DOHH2 (cell line): ENCODE results near the gene TCOF1.

ENCODE experiments used
- H3F3A ChIP-seq: fragments of 200-600 bp; sonication (generic), shearing (Covaris generic); 2 replicates; pipeline ENCODE4 v1.6.0; 2016; ENCODE audit warnings: antibody characterized with exemption, mild to moderate bottlenecking; ENCODE audit not compliant: control insufficient read depth, insufficient read depth
- H3K27ac ChIP-seq: fragments of 200-600 bp; sonication (generic); 2 replicates; pipeline ENCODE4 v1.5.1; 2014; ENCODE audit warnings: low read depth, mild to moderate bottlenecking, low read length, moderate library complexity
- H3K27me3 ChIP-seq: fragments of 200-600 bp; sonication (generic); 2 replicates; pipeline ENCODE4 v1.6.1; 2014; ENCODE audit warnings: mild to moderate bottlenecking, low read length, mixed read lengths; ENCODE audit not compliant: control insufficient read depth
- H3K36me3 ChIP-seq: fragments of 200-600 bp; sonication (generic); 2 replicates; pipeline ENCODE4 v1.6.1; 2014; ENCODE audit warnings: mild to moderate bottlenecking, low read length, moderate library complexity, mixed read lengths; ENCODE audit not compliant: control insufficient read depth
- H3K4me1 ChIP-seq: fragments of 200-600 bp; sonication (generic); 2 replicates; pipeline ENCODE4 v1.6.1; 2014; ENCODE audit warnings: mild to moderate bottlenecking, low read length, mixed read lengths; ENCODE audit not compliant: control insufficient read depth
- H3K4me2 ChIP-seq: fragments of 200-600 bp; sonication (generic); 2 replicates; pipeline ENCODE4 v1.6.0; 2014; ENCODE audit warnings: mild to moderate bottlenecking, low read length, moderate library complexity
- H3K4me3 ChIP-seq: fragments of 200-600 bp; sonication (generic); 2 replicates; pipeline ENCODE4 v1.5.1; 2014; ENCODE audit warnings: mild to moderate bottlenecking, low read length, mixed read lengths
- H3K79me2 ChIP-seq: fragments of 200-600 bp; sonication (generic); 2 replicates; pipeline ENCODE4 v1.6.1; 2014; ENCODE audit warnings: mild to moderate bottlenecking, low read length, mixed read lengths; ENCODE audit not compliant: control insufficient read depth
- H3K9me2 ChIP-seq: fragments of 200-600 bp; sonication (generic); replicated peaks from 2 replicates; pipeline ENCODE4 v1.6.1; 2014; ENCODE audit warnings: mild to moderate bottlenecking, low read length, mixed read lengths; ENCODE audit not compliant: control insufficient read depth
- H3K9me3 ChIP-seq: fragments of 200-600 bp; sonication (generic); 2 replicates; pipeline ENCODE4 v1.6.1; 2014; ENCODE audit warnings: antibody characterized with exemption, low read length, mixed read lengths; ENCODE audit not compliant: control insufficient read depth, insufficient read depth
- H4K20me1 ChIP-seq: fragments of 200-600 bp; sonication (generic); 2 replicates; pipeline ENCODE4 v1.6.0; 2014; ENCODE audit warnings: low read depth, mild to moderate bottlenecking, antibody characterized with exemption, low read length, moderate library complexity; ENCODE audit not compliant: control insufficient read depth, insufficient read depth
- EZH2phosphoT487 ChIP-seq: fragments of 200-600 bp; sonication (generic); IDR thresholded peaks from 2 replicates; pipeline ENCODE4 v1.6.1; 2017; ENCODE audit warnings: borderline replicate concordance, mild to moderate bottlenecking, antibody characterized with exemption, low read length, moderate library complexity, mixed read lengths
- TF ChIP-seq, protein P1 (sequence below): fragments of 200-600 bp; sonication (generic); IDR thresholded peaks from one replicate; pipeline ENCODE4 v1.5.1; 2014; ENCODE audit warnings: antibody characterized with exemption, mild to moderate bottlenecking, low read depth, low read length; ENCODE audit not compliant: poor library complexity, severe bottlenecking

TCOF1 gene

DNA sequence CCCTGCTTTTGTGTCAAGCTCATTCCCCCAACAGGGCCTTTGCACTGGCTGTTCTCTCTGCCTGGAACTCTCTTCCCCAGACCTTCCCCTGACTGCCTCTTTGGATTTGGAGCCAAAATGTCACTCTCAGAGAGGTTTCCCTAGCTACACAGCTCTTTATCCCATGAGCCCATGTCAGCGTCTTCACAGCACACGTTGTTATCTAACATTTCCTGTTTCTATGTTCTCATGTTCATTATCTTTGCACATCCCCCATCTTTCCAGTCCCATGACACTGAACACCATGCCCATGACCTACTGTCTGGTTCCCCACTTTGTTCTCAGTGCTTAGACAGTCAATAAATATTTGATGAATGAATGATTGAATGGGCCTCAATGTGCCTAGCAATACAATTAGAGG is 28.5 kb upstream of the TCOF1 start:
- Histone ChIP-seq H3K9me3 (no peaks in the 10 kb centered on the region), H3K4me3 (no peak overlapping the region), H3K27ac (no peak overlapping the region), H3K4me2 (no peak overlapping the region), H3K36me3 (no peaks in the 10 kb centered on the region), H3K79me2 (no peaks in the 10 kb centered on the region), H3K27me3 (peaks cover 5% of the 10 kb centered on the region; the same call in 1 of the 2 replicates), H3F3A (no peaks in the 10 kb centered on the region), H3K4me1 (no peaks in the 10 kb centered on the region), H3K9me2 (no peaks in the 10 kb centered on the region), H4K20me1 (no peaks in the 10 kb centered on the region)
- TF ChIP-seq EZH2phosphoT487: no peak
- TF ChIP-seq, protein P1, sequence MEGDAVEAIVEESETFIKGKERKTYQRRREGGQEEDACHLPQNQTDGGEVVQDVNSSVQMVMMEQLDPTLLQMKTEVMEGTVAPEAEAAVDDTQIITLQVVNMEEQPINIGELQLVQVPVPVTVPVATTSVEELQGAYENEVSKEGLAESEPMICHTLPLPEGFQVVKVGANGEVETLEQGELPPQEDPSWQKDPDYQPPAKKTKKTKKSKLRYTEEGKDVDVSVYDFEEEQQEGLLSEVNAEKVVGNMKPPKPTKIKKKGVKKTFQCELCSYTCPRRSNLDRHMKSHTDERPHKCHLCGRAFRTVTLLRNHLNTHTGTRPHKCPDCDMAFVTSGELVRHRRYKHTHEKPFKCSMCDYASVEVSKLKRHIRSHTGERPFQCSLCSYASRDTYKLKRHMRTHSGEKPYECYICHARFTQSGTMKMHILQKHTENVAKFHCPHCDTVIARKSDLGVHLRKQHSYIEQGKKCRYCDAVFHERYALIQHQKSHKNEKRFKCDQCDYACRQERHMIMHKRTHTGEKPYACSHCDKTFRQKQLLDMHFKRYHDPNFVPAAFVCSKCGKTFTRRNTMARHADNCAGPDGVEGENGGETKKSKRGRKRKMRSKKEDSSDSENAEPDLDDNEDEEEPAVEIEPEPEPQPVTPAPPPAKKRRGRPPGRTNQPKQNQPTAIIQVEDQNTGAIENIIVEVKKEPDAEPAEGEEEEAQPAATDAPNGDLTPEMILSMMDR: no peak

GRCh38 chr5:150329881-150330876 is 27.3 kb upstream of the TCOF1 start:
- H3K9me2 ChIP-seq: no peaks in the 10 kb centered on the region
- TF ChIP-seq, protein P1: no peak
- no peak for TF ChIP-seq EZH2phosphoT487
- H3K4me3 ChIP-seq: no peak overlapping the region
- H4K20me1 ChIP-seq: no peaks in the 10 kb centered on the region
- no peak overlapping the region for H3K4me2 ChIP-seq
- H3F3A ChIP-seq: no peaks in the 10 kb centered on the region
- H3K36me3 ChIP-seq: no peaks in the 10 kb centered on the region
- no peak overlapping the region for H3K27ac ChIP-seq
- no peaks in the 10 kb centered on the region for H3K79me2 ChIP-seq
- H3K4me1 ChIP-seq: no peaks in the 10 kb centered on the region
- H3K27me3 ChIP-seq: peaks cover 8% of the 10 kb centered on the region; the same call in 1 of the 2 replicates
- H3K9me3 ChIP-seq: no peaks in the 10 kb centered on the region

DNA sequence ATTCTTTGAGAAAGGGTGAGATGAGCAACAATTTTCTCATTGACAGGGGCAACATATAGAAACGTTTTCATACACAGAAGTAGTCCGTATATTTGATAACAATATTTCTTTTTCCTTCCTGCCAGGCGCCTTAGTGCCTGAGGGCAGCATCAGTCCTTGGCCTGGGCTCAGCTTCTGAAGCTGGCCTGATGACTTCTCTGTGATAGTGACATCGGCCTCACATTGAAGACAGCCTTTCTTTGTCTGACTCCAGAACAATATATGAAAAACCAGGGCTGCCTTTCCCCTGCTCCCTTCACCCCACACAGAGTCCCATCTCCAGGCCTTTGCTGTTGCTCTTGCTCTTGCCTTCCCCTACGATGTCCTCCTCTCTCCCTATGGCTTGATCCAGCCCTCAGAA is 24.1 kb upstream of the TCOF1 start:
- Histone ChIP-seq H3K79me2 (no peaks in the 10 kb centered on the region), H3K4me2 (no peak overlapping the region), H4K20me1 (no peaks in the 10 kb centered on the region), H3F3A (no peaks in the 10 kb centered on the region), H3K9me2 (no peaks in the 10 kb centered on the region), H3K27me3 (peaks cover 12% of the 10 kb centered on the region; the same call in 1 of the 2 replicates), H3K9me3 (no peaks in the 10 kb centered on the region), H3K27ac (no peak overlapping the region), H3K36me3 (no peaks in the 10 kb centered on the region), H3K4me3 (no peak overlapping the region), H3K4me1 (no peaks in the 10 kb centered on the region)
- TF ChIP-seq, protein P1: no peak
- TF ChIP-seq EZH2phosphoT487: no peak
